K562 (cell line): ENCODE data around the gene METAP1D.

ENCODE experiments used
- DPF2 ChIP-seq: fragments of 450-650 bp; IDR thresholded peaks from 2 replicates; pipeline ENCODE4 v1.6.1; 2016
- FOS ChIP-seq: IDR thresholded peaks from 3 replicates; pipeline ENCODE4 v1.6.1; 2011; ENCODE audit not compliant: insufficient read length; ENCODE audit errors: extremely low read depth
- KLF16 ChIP-seq: IDR thresholded peaks from 2 replicates; pipeline ENCODE4 v1.6.1; 2016; ENCODE audit warnings: antibody characterized with exemption
- NR2C2 ChIP-seq, 2 experiments: fragments of 200-800 bp in 1 of 2; sonication (Bioruptor generic) in 1 of 2; sonication (generic) in 1 of 2; formaldehyde crosslinking in 1 of 2; IDR thresholded peaks; 2 replicates each; pipeline versions ENCODE4 v1.6.1 to v1.8.0; 2016 to 2022; ENCODE audit warnings: mild to moderate bottlenecking in 1 of 2, missing compliant biosample characterization in 1 of 2, missing genetic modification characterization in 1 of 2, missing genetic modification reagents in 1 of 2
- RB1 ChIP-seq: fragments of 450-650 bp; IDR thresholded peaks from 2 replicates; pipeline ENCODE4 v1.6.1; 2017; ENCODE audit warnings: low read depth, mild to moderate bottlenecking
- SMC3 ChIP-seq: conservative IDR thresholded peaks from 2 replicates; pipeline ENCODE4 v1.6.1; 2011; ENCODE audit warnings: low read depth, low read length, improper control_type of control experiment; ENCODE audit not compliant: insufficient read depth
- SRSF9 ChIP-seq: fragments of 200-400 bp; formaldehyde crosslinking; IDR thresholded peaks from 2 replicates; pipeline ENCODE4 v1.6.1; 2017; ENCODE audit warnings: low read depth, low read length, borderline replicate concordance
- TAF15 ChIP-seq: fragments of 200-400 bp; formaldehyde crosslinking; IDR thresholded peaks from 2 replicates; pipeline ENCODE4 v1.6.1; 2017; ENCODE audit warnings: mild to moderate bottlenecking, low read depth, low read length, moderate library complexity
- ZNF146 ChIP-seq: IDR thresholded peaks from one replicate; pipeline ENCODE4 v1.6.1; 2018; ENCODE audit warnings: missing compliant biosample characterization; ENCODE audit not compliant: unreplicated experiment
- TF ChIP-seq, protein P1 (sequence below), 3 experiments: IDR thresholded peaks in 2 of 3; conservative IDR thresholded peaks in 1 of 3; 2 replicates each; pipeline ENCODE4 v1.5.1; 2011 to 2012; ENCODE audit warnings: low read length in 3 of 3, mild to moderate bottlenecking in 3 of 3, control low read depth in 2 of 3, improper control_type of control experiment in 1 of 3, inconsistent platforms in 1 of 3, low read depth in 1 of 3, mixed read lengths in 1 of 3, moderate library complexity in 1 of 3; ENCODE audit not compliant: insufficient read depth in 2 of 3
- TF ChIP-seq, protein P2 (sequence below): sonication (generic); formaldehyde crosslinking; IDR thresholded peaks from 2 replicates; pipeline ENCODE4 v1.8.0; 2022; ENCODE audit warnings: mild to moderate bottlenecking, low read depth, missing genetic modification reagents

DNA sequence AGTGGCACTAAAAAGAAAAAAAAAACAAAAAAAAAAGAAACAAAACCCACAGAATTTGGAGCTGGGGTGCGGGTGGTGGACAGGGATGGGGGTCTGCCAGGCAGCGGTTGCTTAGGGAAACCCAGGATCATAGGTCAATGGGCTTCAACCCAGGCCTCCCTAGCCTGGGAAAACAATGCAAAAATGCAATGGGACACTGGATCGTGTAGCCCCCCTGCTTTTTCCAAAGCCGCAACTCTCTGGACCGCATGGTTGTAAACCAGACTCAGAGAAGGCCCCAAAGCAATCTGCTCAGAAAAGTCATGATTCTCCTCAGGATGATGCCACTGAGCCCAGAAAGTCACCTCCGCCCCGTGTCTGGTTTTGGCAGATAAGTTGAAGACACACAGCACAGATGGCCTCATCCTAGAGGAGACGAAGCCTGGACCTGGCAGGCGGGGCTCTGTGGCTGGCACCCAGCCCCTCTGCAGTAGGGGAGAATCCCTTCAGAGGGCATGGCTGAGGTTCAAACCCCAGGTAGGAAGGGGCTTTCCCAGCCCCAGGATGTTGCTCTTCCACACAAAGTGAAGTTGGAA, 97.9 kb downstream of the METAP1D start:
- TF ChIP-seq TAF15 = no peak
- TF ChIP-seq, protein P1, sequence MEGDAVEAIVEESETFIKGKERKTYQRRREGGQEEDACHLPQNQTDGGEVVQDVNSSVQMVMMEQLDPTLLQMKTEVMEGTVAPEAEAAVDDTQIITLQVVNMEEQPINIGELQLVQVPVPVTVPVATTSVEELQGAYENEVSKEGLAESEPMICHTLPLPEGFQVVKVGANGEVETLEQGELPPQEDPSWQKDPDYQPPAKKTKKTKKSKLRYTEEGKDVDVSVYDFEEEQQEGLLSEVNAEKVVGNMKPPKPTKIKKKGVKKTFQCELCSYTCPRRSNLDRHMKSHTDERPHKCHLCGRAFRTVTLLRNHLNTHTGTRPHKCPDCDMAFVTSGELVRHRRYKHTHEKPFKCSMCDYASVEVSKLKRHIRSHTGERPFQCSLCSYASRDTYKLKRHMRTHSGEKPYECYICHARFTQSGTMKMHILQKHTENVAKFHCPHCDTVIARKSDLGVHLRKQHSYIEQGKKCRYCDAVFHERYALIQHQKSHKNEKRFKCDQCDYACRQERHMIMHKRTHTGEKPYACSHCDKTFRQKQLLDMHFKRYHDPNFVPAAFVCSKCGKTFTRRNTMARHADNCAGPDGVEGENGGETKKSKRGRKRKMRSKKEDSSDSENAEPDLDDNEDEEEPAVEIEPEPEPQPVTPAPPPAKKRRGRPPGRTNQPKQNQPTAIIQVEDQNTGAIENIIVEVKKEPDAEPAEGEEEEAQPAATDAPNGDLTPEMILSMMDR (IDR thresholded peaks at IDR 0.05 in 2 of 3, conservative IDR thresholded peaks at IDR 0.05 in 1 of 3; ENCODE audit: insufficient read depth in 2 of 3, low read depth in 1 of 3, low read length in 3 of 3) = no peak
- no peak for TF ChIP-seq KLF16
- TF ChIP-seq SRSF9 = no peak
- no peak for TF ChIP-seq SMC3
- peak; percentile 48; the same call in 1 of the 2 replicates for TF ChIP-seq DPF2
- TF ChIP-seq ZNF146 (CRISPR knock-in tag) = no peak
- no peak for TF ChIP-seq RB1
- no peak for TF ChIP-seq NR2C2 (CRISPR knock-in tag; IDR thresholded peaks at IDR 0.05)
- TF ChIP-seq NR2C2 (tag; IDR thresholded peaks at IDR 0.05) = no peak
- no peak for TF ChIP-seq FOS
- TF ChIP-seq, protein P2, sequence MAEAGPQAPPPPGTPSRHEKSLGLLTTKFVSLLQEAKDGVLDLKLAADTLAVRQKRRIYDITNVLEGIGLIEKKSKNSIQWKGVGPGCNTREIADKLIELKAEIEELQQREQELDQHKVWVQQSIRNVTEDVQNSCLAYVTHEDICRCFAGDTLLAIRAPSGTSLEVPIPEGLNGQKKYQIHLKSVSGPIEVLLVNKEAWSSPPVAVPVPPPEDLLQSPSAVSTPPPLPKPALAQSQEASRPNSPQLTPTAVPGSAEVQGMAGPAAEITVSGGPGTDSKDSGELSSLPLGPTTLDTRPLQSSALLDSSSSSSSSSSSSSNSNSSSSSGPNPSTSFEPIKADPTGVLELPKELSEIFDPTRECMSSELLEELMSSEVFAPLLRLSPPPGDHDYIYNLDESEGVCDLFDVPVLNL (CRISPR knock-in tag) = no peak
